GM12878 (cell line): ENCODE measurements around the gene DNAJC7. TPM values are rescaled to one million over a fixed set of nuclear protein-coding genes. Genes with fewer than 3 reads are reported as not detected.

Experiments
- CHD1 ChIP-seq: IDR thresholded peaks from 2 replicates; pipeline ENCODE4 v1.6.1; 2012; ENCODE audit warnings: low read depth, low read length, improper control_type of control experiment
- DPF2 ChIP-seq: fragments of 450-650 bp; IDR thresholded peaks from 2 replicates; pipeline ENCODE4 v1.6.1; 2017; ENCODE audit warnings: mild to moderate bottlenecking
- HDGF ChIP-seq: fragments of 450-650 bp; IDR thresholded peaks from 2 replicates; pipeline ENCODE4 v1.6.1; 2016; ENCODE audit warnings: antibody characterized with exemption
- MEF2A ChIP-seq: IDR thresholded peaks from 2 replicates; pipeline ENCODE4 v1.6.1; 2011; ENCODE audit warnings: low read depth, mild to moderate bottlenecking, low read length, moderate library complexity; ENCODE audit not compliant: insufficient read depth
- RB1 ChIP-seq: fragments of 450-650 bp; formaldehyde crosslinking; IDR thresholded peaks from 2 replicates; pipeline ENCODE4 v1.6.1; 2017; ENCODE audit warnings: mild to moderate bottlenecking, borderline replicate concordance
- STAT1 ChIP-seq: fragments of 450-650 bp; conservative IDR thresholded peaks from 2 replicates; pipeline ENCODE4 v1.6.1; 2014; ENCODE audit warnings: antibody characterized with exemption, mild to moderate bottlenecking
- YY1 ChIP-seq: IDR thresholded peaks from 2 replicates; pipeline ENCODE4 v1.6.1; 2011; ENCODE audit warnings: low read depth, mild to moderate bottlenecking, low read length
- ZSCAN29 ChIP-seq: fragments of 450-650 bp; IDR thresholded peaks from 2 replicates; pipeline ENCODE4 v1.6.1; 2017; ENCODE audit warnings: mild to moderate bottlenecking, moderate library complexity
- polyA plus RNA-seq, 11 experiments: library from polyadenylated mRNA; depleted of rRNA in 4 of 11; unstranded in 6 of 11; stranded (reverse) in 5 of 11; fragments of >200 nt; fragmentation: Nextera tagmentation in 4 of 11; fragmentation: Illumina TruSeq in 1 of 11; extraction: Ambion mirVana in 4 of 11; extraction: Trizol in 1 of 11; gene quantifications; 1 replicate in 1 of 11; 2 replicates in 10 of 11; pipeline versions ENCODE4 v1.2.1 to v1.2.3, GENCODE V29; 2011 to 2016; ENCODE audit warnings: inconsistent platforms in 2 of 11, missing spikeins in 2 of 11, low read depth in 1 of 11
- total RNA-seq, 4 experiments: library from RNA; depleted of rRNA in 3 of 4; stranded (reverse); fragments of >200 nt in 3 of 4; fragmentation: Illumina TruSeq in 1 of 4; extraction: Trizol in 1 of 4; gene quantifications; 2 replicates each; pipeline versions ENCODE4 v1.2.1 to v1.2.3, GENCODE V29; 2013 to 2021
- TF ChIP-seq, protein P1 (sequence below): fragments of 450-650 bp; IDR thresholded peaks from 2 replicates; pipeline ENCODE4 v1.6.1; 2017; ENCODE audit warnings: borderline replicate concordance
- TF ChIP-seq, protein P2 (sequence below): fragments of 450-650 bp; IDR thresholded peaks from 2 replicates; pipeline ENCODE4 v1.6.1; 2016; ENCODE audit warnings: mild to moderate bottlenecking
- TF ChIP-seq, protein P3 (sequence below): fragments of 450-650 bp; IDR thresholded peaks from 2 replicates; pipeline ENCODE4 v1.6.1; 2016; ENCODE audit warnings: mild to moderate bottlenecking, moderate library complexity, borderline replicate concordance
- TF ChIP-seq, protein P4 (sequence below): IDR thresholded peaks from 2 replicates; pipeline ENCODE4 v1.6.1; 2012; ENCODE audit warnings: low read length, inconsistent platforms
- TF ChIP-seq, protein P5 (sequence below): IDR thresholded peaks from 2 replicates; pipeline ENCODE4 v1.6.1; 2012; ENCODE audit warnings: improper control_type of control experiment, low read depth, low read length; ENCODE audit not compliant: insufficient replicate concordance
- TF ChIP-seq, protein P6 (sequence below): IDR thresholded peaks from 2 replicates; pipeline ENCODE4 v1.6.1; 2011; ENCODE audit warnings: low read depth, mild to moderate bottlenecking, low read length, moderate library complexity, borderline replicate concordance; ENCODE audit errors: extremely low read depth

Gene DNAJC7
- total and polyA plus RNA-seq, 10 of the 15 experiments (the other 5 are each of a cell fraction or from before 2014, with no cell fraction given): 60.1 to 173 (median 94.9) TPM

DNA sequence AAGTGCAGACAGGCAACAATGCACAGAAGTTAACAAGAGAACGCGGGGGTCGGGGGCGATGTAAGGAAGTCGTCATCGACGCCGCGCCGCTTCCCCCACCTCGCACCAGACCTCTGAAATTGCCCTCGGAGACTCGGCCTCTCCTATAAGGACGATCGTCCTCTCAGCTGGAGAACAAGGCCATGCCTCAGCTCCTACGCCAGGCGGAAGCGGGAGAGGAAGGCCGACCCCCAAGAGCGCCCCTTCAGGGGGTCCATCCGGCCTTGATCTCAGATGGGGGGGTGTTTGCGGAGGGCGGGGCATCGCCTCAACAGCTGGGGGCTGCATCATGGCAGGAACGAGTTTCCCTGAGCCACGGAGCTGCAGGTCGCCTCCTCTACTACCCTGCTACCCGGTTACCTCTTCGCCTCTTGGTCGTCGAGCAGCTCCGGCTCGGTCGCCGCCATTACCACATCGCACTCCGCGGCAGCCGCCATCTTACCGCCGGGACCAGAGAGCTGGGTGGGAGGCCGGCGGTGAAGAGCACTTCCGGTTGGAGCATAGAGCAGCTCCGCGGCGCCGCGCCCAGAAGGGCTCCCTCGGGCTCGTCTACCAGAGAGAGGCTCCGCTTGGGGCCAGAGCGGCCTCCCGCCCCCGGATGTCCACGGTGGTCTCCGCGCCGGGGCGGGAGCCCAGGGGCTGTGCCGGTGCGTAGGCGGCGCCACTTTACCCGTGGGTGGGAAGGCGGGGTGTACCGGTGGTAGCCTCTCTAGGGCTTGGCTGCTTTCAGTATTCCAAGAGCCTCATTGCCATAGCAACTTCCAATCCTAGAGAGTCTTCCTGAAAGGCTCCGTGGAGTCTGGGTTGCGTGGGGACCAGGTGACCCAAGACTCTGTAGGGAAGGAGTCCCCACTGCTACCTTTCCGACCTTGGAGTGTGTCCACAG lies at the start of gene DNAJC7 (continued):
- TF ChIP-seq, protein P1, sequence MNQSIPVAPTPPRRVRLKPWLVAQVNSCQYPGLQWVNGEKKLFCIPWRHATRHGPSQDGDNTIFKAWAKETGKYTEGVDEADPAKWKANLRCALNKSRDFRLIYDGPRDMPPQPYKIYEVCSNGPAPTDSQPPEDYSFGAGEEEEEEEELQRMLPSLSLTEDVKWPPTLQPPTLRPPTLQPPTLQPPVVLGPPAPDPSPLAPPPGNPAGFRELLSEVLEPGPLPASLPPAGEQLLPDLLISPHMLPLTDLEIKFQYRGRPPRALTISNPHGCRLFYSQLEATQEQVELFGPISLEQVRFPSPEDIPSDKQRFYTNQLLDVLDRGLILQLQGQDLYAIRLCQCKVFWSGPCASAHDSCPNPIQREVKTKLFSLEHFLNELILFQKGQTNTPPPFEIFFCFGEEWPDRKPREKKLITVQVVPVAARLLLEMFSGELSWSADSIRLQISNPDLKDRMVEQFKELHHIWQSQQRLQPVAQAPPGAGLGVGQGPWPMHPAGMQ: no peak
- TF ChIP-seq, protein P2, sequence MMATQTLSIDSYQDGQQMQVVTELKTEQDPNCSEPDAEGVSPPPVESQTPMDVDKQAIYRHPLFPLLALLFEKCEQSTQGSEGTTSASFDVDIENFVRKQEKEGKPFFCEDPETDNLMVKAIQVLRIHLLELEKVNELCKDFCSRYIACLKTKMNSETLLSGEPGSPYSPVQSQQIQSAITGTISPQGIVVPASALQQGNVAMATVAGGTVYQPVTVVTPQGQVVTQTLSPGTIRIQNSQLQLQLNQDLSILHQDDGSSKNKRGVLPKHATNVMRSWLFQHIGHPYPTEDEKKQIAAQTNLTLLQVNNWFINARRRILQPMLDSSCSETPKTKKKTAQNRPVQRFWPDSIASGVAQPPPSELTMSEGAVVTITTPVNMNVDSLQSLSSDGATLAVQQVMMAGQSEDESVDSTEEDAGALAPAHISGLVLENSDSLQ: 0 out of 2 replicates have a peak, but pooled peaks have one; percentile 23
- TF ChIP-seq DPF2 (peak; percentile 69; the same call in 1 of the 2 replicates), ZSCAN29 (no peak), RB1 (0 out of 2 replicates have a peak, but pooled peaks have one; percentile 83), YY1 (peak; percentile 99), MEF2A (peak; percentile 37; the same call in 1 of the 2 replicates), CHD1 (no peak), HDGF (peak; percentile 62; the same call in 1 of the 2 replicates), STAT1 (no peak)
- TF ChIP-seq, protein P3, sequence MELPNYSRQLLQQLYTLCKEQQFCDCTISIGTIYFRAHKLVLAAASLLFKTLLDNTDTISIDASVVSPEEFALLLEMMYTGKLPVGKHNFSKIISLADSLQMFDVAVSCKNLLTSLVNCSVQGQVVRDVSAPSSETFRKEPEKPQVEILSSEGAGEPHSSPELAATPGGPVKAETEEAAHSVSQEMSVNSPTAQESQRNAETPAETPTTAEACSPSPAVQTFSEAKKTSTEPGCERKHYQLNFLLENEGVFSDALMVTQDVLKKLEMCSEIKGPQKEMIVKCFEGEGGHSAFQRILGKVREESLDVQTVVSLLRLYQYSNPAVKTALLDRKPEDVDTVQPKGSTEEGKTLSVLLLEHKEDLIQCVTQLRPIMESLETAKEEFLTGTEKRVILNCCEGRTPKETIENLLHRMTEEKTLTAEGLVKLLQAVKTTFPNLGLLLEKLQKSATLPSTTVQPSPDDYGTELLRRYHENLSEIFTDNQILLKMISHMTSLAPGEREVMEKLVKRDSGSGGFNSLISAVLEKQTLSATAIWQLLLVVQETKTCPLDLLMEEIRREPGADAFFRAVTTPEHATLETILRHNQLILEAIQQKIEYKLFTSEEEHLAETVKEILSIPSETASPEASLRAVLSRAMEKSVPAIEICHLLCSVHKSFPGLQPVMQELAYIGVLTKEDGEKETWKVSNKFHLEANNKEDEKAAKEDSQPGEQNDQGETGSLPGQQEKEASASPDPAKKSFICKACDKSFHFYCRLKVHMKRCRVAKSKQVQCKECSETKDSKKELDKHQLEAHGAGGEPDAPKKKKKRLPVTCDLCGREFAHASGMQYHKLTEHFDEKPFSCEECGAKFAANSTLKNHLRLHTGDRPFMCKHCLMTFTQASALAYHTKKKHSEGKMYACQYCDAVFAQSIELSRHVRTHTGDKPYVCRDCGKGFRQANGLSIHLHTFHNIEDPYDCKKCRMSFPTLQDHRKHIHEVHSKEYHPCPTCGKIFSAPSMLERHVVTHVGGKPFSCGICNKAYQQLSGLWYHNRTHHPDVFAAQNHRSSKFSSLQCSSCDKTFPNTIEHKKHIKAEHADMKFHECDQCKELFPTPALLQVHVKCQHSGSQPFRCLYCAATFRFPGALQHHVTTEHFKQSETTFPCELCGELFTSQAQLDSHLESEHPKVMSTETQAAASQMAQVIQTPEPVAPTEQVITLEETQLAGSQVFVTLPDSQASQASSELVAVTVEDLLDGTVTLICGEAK: peak; percentile 90
- TF ChIP-seq, protein P4, sequence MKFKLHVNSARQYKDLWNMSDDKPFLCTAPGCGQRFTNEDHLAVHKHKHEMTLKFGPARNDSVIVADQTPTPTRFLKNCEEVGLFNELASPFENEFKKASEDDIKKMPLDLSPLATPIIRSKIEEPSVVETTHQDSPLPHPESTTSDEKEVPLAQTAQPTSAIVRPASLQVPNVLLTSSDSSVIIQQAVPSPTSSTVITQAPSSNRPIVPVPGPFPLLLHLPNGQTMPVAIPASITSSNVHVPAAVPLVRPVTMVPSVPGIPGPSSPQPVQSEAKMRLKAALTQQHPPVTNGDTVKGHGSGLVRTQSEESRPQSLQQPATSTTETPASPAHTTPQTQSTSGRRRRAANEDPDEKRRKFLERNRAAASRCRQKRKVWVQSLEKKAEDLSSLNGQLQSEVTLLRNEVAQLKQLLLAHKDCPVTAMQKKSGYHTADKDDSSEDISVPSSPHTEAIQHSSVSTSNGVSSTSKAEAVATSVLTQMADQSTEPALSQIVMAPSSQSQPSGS: no peak
- TF ChIP-seq, protein P5, sequence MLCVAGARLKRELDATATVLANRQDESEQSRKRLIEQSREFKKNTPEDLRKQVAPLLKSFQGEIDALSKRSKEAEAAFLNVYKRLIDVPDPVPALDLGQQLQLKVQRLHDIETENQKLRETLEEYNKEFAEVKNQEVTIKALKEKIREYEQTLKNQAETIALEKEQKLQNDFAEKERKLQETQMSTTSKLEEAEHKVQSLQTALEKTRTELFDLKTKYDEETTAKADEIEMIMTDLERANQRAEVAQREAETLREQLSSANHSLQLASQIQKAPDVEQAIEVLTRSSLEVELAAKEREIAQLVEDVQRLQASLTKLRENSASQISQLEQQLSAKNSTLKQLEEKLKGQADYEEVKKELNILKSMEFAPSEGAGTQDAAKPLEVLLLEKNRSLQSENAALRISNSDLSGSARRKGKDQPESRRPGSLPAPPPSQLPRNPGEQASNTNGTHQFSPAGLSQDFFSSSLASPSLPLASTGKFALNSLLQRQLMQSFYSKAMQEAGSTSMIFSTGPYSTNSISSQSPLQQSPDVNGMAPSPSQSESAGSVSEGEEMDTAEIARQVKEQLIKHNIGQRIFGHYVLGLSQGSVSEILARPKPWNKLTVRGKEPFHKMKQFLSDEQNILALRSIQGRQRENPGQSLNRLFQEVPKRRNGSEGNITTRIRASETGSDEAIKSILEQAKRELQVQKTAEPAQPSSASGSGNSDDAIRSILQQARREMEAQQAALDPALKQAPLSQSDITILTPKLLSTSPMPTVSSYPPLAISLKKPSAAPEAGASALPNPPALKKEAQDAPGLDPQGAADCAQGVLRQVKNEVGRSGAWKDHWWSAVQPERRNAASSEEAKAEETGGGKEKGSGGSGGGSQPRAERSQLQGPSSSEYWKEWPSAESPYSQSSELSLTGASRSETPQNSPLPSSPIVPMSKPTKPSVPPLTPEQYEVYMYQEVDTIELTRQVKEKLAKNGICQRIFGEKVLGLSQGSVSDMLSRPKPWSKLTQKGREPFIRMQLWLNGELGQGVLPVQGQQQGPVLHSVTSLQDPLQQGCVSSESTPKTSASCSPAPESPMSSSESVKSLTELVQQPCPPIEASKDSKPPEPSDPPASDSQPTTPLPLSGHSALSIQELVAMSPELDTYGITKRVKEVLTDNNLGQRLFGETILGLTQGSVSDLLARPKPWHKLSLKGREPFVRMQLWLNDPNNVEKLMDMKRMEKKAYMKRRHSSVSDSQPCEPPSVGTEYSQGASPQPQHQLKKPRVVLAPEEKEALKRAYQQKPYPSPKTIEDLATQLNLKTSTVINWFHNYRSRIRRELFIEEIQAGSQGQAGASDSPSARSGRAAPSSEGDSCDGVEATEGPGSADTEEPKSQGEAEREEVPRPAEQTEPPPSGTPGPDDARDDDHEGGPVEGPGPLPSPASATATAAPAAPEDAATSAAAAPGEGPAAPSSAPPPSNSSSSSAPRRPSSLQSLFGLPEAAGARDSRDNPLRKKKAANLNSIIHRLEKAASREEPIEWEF: no peak
- TF ChIP-seq, protein P6, sequence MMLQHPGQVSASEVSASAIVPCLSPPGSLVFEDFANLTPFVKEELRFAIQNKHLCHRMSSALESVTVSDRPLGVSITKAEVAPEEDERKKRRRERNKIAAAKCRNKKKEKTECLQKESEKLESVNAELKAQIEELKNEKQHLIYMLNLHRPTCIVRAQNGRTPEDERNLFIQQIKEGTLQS: no peak
